Measurements from ENCODE around the gene MED29.
"Not testable (repeated sequence)": the region's sequence is repeated elsewhere in the genome, so short reads cannot be mapped to it uniquely, and the experiment has no call there.

MED29 gene

GRCh38 chr19:39372047-39372802, 19.0 kb upstream of the MED29 start:
- Histone ChIP-seq H3K4me1 (ENCODE audit: control insufficient read depth, insufficient read depth, low read length) (peaks cover 17% of the 10 kb centered on the region), H3K9ac (ENCODE audit: low read length in 2 of 2) (peak overlapping the region; percentile 50 to 87), H3K36me3 (ENCODE audit: control insufficient read depth in 2 of 2, insufficient read depth in 2 of 2, low read length in 2 of 2) (peaks cover 39 to 47% of the 10 kb centered on the region in 2 donors), H3K4me3 (ENCODE audit: low read length in 2 of 2) (peak overlapping the region in 1 of 2 donors; percentile 49), H3K9me3 (ENCODE audit: control insufficient read depth in 2 of 2, low read length in 2 of 2) (no peaks in the 10 kb centered on the region), H3K27me3 (ENCODE audit: control insufficient read depth in 1 of 2, insufficient read depth in 2 of 2, low read length in 2 of 2) (no peaks in the 10 kb centered on the region), H3K27ac (ENCODE audit: low read length) (peak overlapping the region; percentile 91)

- Histone ChIP-seq H3K4me3 (ENCODE audit: low read length in 2 of 2) (peak overlapping the region; percentile 10 to 49), H3K27me3 (ENCODE audit: control insufficient read depth in 1 of 2, insufficient read depth in 2 of 2, low read length in 2 of 2) (no peaks in the 10 kb centered on the region), H3K27ac (ENCODE audit: low read length) (peak overlapping the region; percentile 91), H3K36me3 (ENCODE audit: control insufficient read depth in 2 of 2, insufficient read depth in 2 of 2, low read length in 2 of 2) (peaks cover 46 to 54% of the 10 kb centered on the region in 2 donors), H3K9ac (ENCODE audit: low read length in 2 of 2) (peak overlapping the region; percentile 50 to 87), H3K4me1 (ENCODE audit: control insufficient read depth, insufficient read depth, low read length) (peaks cover 17% of the 10 kb centered on the region), H3K9me3 (ENCODE audit: control insufficient read depth in 2 of 2, low read length in 2 of 2) (no peaks in the 10 kb centered on the region)
These were observed 18.2 kb upstream of the MED29 start for GRCh38 chr19:39372941-39373340.

GRCh38 chr19:39375929-39376328, 15.2 kb upstream of the MED29 start:
- H3K4me1 ChIP-seq (ENCODE audit: control insufficient read depth, insufficient read depth, low read length) = peaks cover 17% of the 10 kb centered on the region
- H3K9me3 ChIP-seq (ENCODE audit: control insufficient read depth in 2 of 2, low read length in 2 of 2) = no peaks in the 10 kb centered on the region
- H3K36me3 ChIP-seq (ENCODE audit: control insufficient read depth in 2 of 2, insufficient read depth in 2 of 2, low read length in 2 of 2) = peaks cover 41 to 61% of the 10 kb centered on the region in 2 donors
- peak overlapping the region in 1 of 2 donors; percentile 21 for H3K9ac ChIP-seq (ENCODE audit: low read length in 2 of 2)
- no peak overlapping the region for H3K4me3 ChIP-seq (ENCODE audit: low read length in 2 of 2)
- no peak overlapping the region for H3K27ac ChIP-seq (ENCODE audit: low read length)
- H3K27me3 ChIP-seq (ENCODE audit: control insufficient read depth in 1 of 2, insufficient read depth in 2 of 2, low read length in 2 of 2) = no peaks in the 10 kb centered on the region

- Histone ChIP-seq H3K27me3 (ENCODE audit: control insufficient read depth in 1 of 2, insufficient read depth in 2 of 2, low read length in 2 of 2) (no peaks in the 10 kb centered on the region), H3K9me3 (ENCODE audit: control insufficient read depth in 2 of 2, low read length in 2 of 2) (no peaks in the 10 kb centered on the region), H3K4me1 (ENCODE audit: control insufficient read depth, insufficient read depth, low read length) (peaks cover 9% of the 10 kb centered on the region), H3K27ac (ENCODE audit: low read length) (no peak overlapping the region), H3K36me3 (ENCODE audit: control insufficient read depth in 2 of 2, insufficient read depth in 2 of 2, low read length in 2 of 2) (peaks cover 54 to 74% of the 10 kb centered on the region in 2 donors), H3K9ac (ENCODE audit: low read length in 2 of 2) (no peak overlapping the region), H3K4me3 (ENCODE audit: low read length in 2 of 2) (no peak overlapping the region)
These were observed 13.5 kb upstream of the MED29 start for GRCh38 chr19:39377373-39378362.

GRCh38 chr19:39379366-39379765, 11.8 kb upstream of the MED29 start:
- not testable (repeated sequence) for H3K4me3 ChIP-seq (ENCODE audit: low read length in 2 of 2); H3K9ac ChIP-seq (ENCODE audit: low read length in 2 of 2); H3K4me1 ChIP-seq (ENCODE audit: control insufficient read depth, insufficient read depth, low read length); H3K9me3 ChIP-seq (ENCODE audit: control insufficient read depth in 2 of 2, low read length in 2 of 2); H3K27ac ChIP-seq (ENCODE audit: low read length); H3K27me3 ChIP-seq (ENCODE audit: control insufficient read depth in 1 of 2, insufficient read depth in 2 of 2, low read length in 2 of 2)
- H3K36me3 ChIP-seq (ENCODE audit: control insufficient read depth in 2 of 2, insufficient read depth in 2 of 2, low read length in 2 of 2) = peaks cover 68 to 85% of the 10 kb centered on the region in 2 donors

GRCh38 chr19:39379865-39380396, 11.2 kb upstream of the MED29 start:
- Histone ChIP-seq H3K9ac (ENCODE audit: low read length in 2 of 2) (no peak overlapping the region), H3K9me3 (ENCODE audit: control insufficient read depth in 2 of 2, low read length in 2 of 2) (no peaks in the 10 kb centered on the region), H3K27ac (ENCODE audit: low read length) (peak overlapping the region; percentile 37), H3K4me1 (ENCODE audit: control insufficient read depth, insufficient read depth, low read length) (no peaks in the 10 kb centered on the region), H3K27me3 (ENCODE audit: control insufficient read depth in 1 of 2, insufficient read depth in 2 of 2, low read length in 2 of 2) (no peaks in the 10 kb centered on the region), H3K4me3 (ENCODE audit: low read length in 2 of 2) (no peak overlapping the region), H3K36me3 (ENCODE audit: control insufficient read depth in 2 of 2, insufficient read depth in 2 of 2, low read length in 2 of 2) (peaks cover 69 to 88% of the 10 kb centered on the region in 2 donors)

GRCh38 chr19:39380521-39381502, 10.4 kb upstream of the MED29 start:
- H3K4me3 ChIP-seq (ENCODE audit: low read length in 2 of 2) = no peak overlapping the region
- no peak overlapping the region for H3K9ac ChIP-seq (ENCODE audit: low read length in 2 of 2)
- H3K9me3 ChIP-seq (ENCODE audit: control insufficient read depth in 2 of 2, low read length in 2 of 2) = no peaks in the 10 kb centered on the region
- H3K27ac ChIP-seq (ENCODE audit: low read length) = peak overlapping the region; percentile 37
- H3K4me1 ChIP-seq (ENCODE audit: control insufficient read depth, insufficient read depth, low read length) = no peaks in the 10 kb centered on the region
- H3K27me3 ChIP-seq (ENCODE audit: control insufficient read depth in 1 of 2, insufficient read depth in 2 of 2, low read length in 2 of 2) = no peaks in the 10 kb centered on the region
- H3K36me3 ChIP-seq (ENCODE audit: control insufficient read depth in 2 of 2, insufficient read depth in 2 of 2, low read length in 2 of 2) = peaks cover 69 to 86% of the 10 kb centered on the region in 2 donors

- Histone ChIP-seq H3K9me3 (ENCODE audit: control insufficient read depth in 2 of 2, low read length in 2 of 2) (no peaks in the 10 kb centered on the region), H3K4me1 (ENCODE audit: control insufficient read depth, insufficient read depth, low read length) (no peaks in the 10 kb centered on the region), H3K36me3 (ENCODE audit: control insufficient read depth in 2 of 2, insufficient read depth in 2 of 2, low read length in 2 of 2) (peaks cover 69 to 86% of the 10 kb centered on the region in 2 donors), H3K4me3 (ENCODE audit: low read length in 2 of 2) (no peak overlapping the region), H3K9ac (ENCODE audit: low read length in 2 of 2) (no peak overlapping the region), H3K27me3 (ENCODE audit: control insufficient read depth in 1 of 2, insufficient read depth in 2 of 2, low read length in 2 of 2) (no peaks in the 10 kb centered on the region), H3K27ac (ENCODE audit: low read length) (no peak overlapping the region)
These were observed 9.1 kb upstream of the MED29 start for GRCh38 chr19:39381910-39382611.

GRCh38 chr19:39382991-39383828, 8.0 kb upstream of the MED29 start:
- H3K36me3 ChIP-seq (ENCODE audit: control insufficient read depth in 2 of 2, insufficient read depth in 2 of 2, low read length in 2 of 2) = peaks cover 65 to 82% of the 10 kb centered on the region in 2 donors
- H3K27me3 ChIP-seq (ENCODE audit: control insufficient read depth in 1 of 2, insufficient read depth in 2 of 2, low read length in 2 of 2) = no peaks in the 10 kb centered on the region
- H3K4me1 ChIP-seq (ENCODE audit: control insufficient read depth, insufficient read depth, low read length) = no peaks in the 10 kb centered on the region
- no peaks in the 10 kb centered on the region for H3K9me3 ChIP-seq (ENCODE audit: control insufficient read depth in 2 of 2, low read length in 2 of 2)
- H3K9ac ChIP-seq (ENCODE audit: low read length in 2 of 2) = no peak overlapping the region
- H3K27ac ChIP-seq (ENCODE audit: low read length) = no peak overlapping the region
- H3K4me3 ChIP-seq (ENCODE audit: low read length in 2 of 2) = no peak overlapping the region
